GM12878 (cell line): ENCODE data around the gene SGTA.

Source experiments
- BACH1 ChIP-seq: fragments of 450-650 bp; IDR thresholded peaks from 2 replicates; pipeline ENCODE4 v1.6.1; 2017; ENCODE audit warnings: mild to moderate bottlenecking, borderline replicate concordance
- EP300 ChIP-seq, 2 experiments: fragments of 150-350 bp in 1 of 2; IDR thresholded peaks; 2 replicates each; pipeline ENCODE4 v1.6.1; 2011 to 2012; ENCODE audit warnings: low read depth in 2 of 2, low read length in 2 of 2, borderline replicate concordance in 1 of 2, improper control_type of control experiment in 1 of 2, inconsistent platforms in 1 of 2; ENCODE audit not compliant: control insufficient read depth in 1 of 2
- JUND ChIP-seq: IDR thresholded peaks from 2 replicates; pipeline ENCODE4 v1.6.1; 2012; ENCODE audit warnings: low read depth, mild to moderate bottlenecking, low read length, improper control_type of control experiment, moderate library complexity
- MXI1 ChIP-seq: fragments of 150-350 bp; IDR thresholded peaks from 2 replicates; pipeline ENCODE4 v1.6.1; 2011; ENCODE audit warnings: low read depth, mild to moderate bottlenecking, inconsistent platforms, low read length, improper control_type of control experiment
- NRF1 ChIP-seq: conservative IDR thresholded peaks from 2 replicates; pipeline ENCODE4 v1.6.1; 2011; ENCODE audit warnings: mild to moderate bottlenecking, low read depth, low read length, improper control_type of control experiment
- POLR2A ChIP-seq: IDR thresholded peaks from 2 replicates; pipeline ENCODE4 v1.6.1; 2011; ENCODE audit warnings: low read depth, mild to moderate bottlenecking, low read length
- SUPT20H ChIP-seq: IDR thresholded peaks from 2 replicates; pipeline ENCODE4 v1.6.1; 2011; ENCODE audit warnings: low read depth, mild to moderate bottlenecking, low read length, moderate library complexity, borderline replicate concordance; ENCODE audit not compliant: control insufficient read depth
- TCF12 ChIP-seq: IDR thresholded peaks from 2 replicates; pipeline ENCODE4 v1.6.1; 2011; ENCODE audit warnings: low read depth, mild to moderate bottlenecking, low read length
- YY1 ChIP-seq: IDR thresholded peaks from 2 replicates; pipeline ENCODE4 v1.6.1; 2011; ENCODE audit warnings: low read depth, mild to moderate bottlenecking, low read length
- ZZZ3 ChIP-seq: IDR thresholded peaks from 2 replicates; pipeline ENCODE4 v1.6.1; 2011; ENCODE audit warnings: low read depth; ENCODE audit not compliant: control insufficient read depth, insufficient read length
- TF ChIP-seq, protein P1 (sequence below), 3 experiments: IDR thresholded peaks in 2 of 3; conservative IDR thresholded peaks in 1 of 3; 2 replicates each; pipeline ENCODE4 v1.5.1; 2011; ENCODE audit warnings: low read depth in 3 of 3, low read length in 3 of 3, mild to moderate bottlenecking in 3 of 3, control low read depth in 2 of 3, moderate library complexity in 2 of 3, inconsistent platforms in 1 of 3, mixed read lengths in 1 of 3; ENCODE audit not compliant: control insufficient read depth in 2 of 3, insufficient read depth in 1 of 3; ENCODE audit errors: extremely low read depth in 1 of 3

- TF ChIP-seq ZZZ3 (no peak), NRF1 (no peak), SUPT20H (no peak), BACH1 (no peak), TCF12 (no peak), JUND (no peak), YY1 (no peak), POLR2A (no peak; the same call in 1 of the 2 replicates), MXI1 (no peak), EP300 (IDR thresholded peaks at IDR 0.05; ENCODE audit: borderline replicate concordance in 1 of 2, control insufficient read depth in 1 of 2, low read depth in 2 of 2, low read length in 2 of 2) (no peak)
- TF ChIP-seq, protein P1, sequence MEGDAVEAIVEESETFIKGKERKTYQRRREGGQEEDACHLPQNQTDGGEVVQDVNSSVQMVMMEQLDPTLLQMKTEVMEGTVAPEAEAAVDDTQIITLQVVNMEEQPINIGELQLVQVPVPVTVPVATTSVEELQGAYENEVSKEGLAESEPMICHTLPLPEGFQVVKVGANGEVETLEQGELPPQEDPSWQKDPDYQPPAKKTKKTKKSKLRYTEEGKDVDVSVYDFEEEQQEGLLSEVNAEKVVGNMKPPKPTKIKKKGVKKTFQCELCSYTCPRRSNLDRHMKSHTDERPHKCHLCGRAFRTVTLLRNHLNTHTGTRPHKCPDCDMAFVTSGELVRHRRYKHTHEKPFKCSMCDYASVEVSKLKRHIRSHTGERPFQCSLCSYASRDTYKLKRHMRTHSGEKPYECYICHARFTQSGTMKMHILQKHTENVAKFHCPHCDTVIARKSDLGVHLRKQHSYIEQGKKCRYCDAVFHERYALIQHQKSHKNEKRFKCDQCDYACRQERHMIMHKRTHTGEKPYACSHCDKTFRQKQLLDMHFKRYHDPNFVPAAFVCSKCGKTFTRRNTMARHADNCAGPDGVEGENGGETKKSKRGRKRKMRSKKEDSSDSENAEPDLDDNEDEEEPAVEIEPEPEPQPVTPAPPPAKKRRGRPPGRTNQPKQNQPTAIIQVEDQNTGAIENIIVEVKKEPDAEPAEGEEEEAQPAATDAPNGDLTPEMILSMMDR (IDR thresholded peaks at IDR 0.05 in 2 of 3, conservative IDR thresholded peaks at IDR 0.05 in 1 of 3; ENCODE audit: control insufficient read depth in 2 of 3, extremely low read depth in 1 of 3, insufficient read depth in 1 of 3, low read depth in 3 of 3, low read length in 3 of 3) = no peak
Observed at GRCh38 chr19:2809387-2810140, 26.5 kb upstream of the SGTA start.
